ENCODE results near the gene ZNF296.

DNA sequence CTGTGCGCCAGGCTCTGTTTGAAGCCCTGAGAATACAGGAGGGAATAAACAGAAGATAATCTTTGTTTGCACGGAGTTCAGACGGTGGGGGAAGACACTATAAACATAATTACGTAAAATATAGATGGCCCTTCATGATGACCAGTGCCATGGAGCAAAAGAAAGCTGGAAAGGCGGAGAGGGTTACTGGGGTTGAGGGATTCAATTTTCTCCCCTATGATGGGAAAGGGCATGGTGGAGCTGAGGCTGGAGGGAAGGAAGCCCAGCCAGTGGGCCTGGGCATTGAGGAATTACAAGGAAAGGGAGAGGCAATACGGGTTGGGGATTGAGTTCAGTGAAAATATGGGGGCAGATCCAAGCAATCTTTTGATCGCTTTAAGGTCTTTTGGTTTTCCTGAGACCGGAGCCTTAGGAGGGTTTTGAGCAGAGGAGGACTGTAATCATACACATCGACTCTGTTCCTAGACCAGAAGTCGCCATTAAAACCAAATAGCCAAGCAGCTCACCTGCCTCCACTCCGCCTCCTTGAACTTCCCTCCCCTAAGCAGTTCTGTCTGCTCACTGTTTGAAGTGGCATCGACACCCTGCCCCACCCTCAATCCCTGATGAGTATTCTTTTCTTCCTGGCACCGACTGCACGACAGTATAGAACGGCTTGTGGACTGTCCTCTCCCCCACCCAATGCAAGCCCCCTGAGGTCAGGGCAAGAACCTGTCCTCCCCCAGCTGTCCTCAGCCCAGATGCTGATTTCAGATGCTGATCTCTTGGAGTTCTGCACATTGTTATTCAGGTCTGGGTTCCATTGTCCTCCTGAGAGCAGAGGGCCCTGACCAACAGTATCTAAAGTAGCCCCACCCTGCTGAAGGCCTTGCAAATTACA, 813 bp upstream of the ZNF296 start:
- TF ChIP-seq, protein P1, sequence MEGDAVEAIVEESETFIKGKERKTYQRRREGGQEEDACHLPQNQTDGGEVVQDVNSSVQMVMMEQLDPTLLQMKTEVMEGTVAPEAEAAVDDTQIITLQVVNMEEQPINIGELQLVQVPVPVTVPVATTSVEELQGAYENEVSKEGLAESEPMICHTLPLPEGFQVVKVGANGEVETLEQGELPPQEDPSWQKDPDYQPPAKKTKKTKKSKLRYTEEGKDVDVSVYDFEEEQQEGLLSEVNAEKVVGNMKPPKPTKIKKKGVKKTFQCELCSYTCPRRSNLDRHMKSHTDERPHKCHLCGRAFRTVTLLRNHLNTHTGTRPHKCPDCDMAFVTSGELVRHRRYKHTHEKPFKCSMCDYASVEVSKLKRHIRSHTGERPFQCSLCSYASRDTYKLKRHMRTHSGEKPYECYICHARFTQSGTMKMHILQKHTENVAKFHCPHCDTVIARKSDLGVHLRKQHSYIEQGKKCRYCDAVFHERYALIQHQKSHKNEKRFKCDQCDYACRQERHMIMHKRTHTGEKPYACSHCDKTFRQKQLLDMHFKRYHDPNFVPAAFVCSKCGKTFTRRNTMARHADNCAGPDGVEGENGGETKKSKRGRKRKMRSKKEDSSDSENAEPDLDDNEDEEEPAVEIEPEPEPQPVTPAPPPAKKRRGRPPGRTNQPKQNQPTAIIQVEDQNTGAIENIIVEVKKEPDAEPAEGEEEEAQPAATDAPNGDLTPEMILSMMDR (IDR thresholded peaks at IDR 0.05): no peak
- TF ChIP-seq POLR2A (IDR thresholded peaks at IDR 0.05): no peak
